ENCODE results near the gene SAP30BP.

DNA sequence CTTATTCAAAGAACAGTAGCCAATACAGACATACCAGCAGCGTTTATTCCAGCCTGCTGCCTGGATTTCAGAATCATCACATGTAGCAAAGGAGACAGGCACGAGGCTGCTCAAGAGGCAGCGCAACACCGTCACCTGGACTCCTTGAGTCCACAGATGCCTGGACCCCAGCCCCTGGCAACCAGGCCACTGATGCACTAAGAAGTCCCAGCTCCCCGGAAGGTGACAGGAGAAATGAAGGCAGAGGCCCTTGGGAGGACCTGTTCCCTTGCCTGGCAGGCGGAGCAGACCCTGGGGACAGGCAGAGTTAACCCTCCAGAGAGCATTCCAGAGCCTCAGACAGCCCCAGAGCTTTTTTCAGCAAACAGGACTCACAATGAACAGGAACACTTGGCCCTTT is 17.5 kb upstream of the SAP30BP start:
- TF ChIP-seq, protein P1, sequence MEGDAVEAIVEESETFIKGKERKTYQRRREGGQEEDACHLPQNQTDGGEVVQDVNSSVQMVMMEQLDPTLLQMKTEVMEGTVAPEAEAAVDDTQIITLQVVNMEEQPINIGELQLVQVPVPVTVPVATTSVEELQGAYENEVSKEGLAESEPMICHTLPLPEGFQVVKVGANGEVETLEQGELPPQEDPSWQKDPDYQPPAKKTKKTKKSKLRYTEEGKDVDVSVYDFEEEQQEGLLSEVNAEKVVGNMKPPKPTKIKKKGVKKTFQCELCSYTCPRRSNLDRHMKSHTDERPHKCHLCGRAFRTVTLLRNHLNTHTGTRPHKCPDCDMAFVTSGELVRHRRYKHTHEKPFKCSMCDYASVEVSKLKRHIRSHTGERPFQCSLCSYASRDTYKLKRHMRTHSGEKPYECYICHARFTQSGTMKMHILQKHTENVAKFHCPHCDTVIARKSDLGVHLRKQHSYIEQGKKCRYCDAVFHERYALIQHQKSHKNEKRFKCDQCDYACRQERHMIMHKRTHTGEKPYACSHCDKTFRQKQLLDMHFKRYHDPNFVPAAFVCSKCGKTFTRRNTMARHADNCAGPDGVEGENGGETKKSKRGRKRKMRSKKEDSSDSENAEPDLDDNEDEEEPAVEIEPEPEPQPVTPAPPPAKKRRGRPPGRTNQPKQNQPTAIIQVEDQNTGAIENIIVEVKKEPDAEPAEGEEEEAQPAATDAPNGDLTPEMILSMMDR (IDR thresholded peaks at IDR 0.05): no peak
- no peak for TF ChIP-seq EZH2 (IDR thresholded peaks at IDR 0.05; ENCODE audit: borderline replicate concordance, insufficient read depth, low read depth, low read length, poor library complexity, severe bottlenecking)
